Measurements from ENCODE around the gene MATK.

- no peak for TF ChIP-seq POLR2A (IDR thresholded peaks at IDR 0.05)
- no peak for TF ChIP-seq CTCF (IDR thresholded peaks at IDR 0.05)
Observed at GRCh38 chr19:3807131-3807480, 20.9 kb upstream of the MATK start.

Data from body of pancreas (tissue), 4 donors.